Measurements from ENCODE around the gene NDE1. TPM values are rescaled to one million over a fixed set of nuclear protein-coding genes. Genes with fewer than 3 reads are reported as not detected.
"Not testable (repeated sequence)": the region's sequence is repeated elsewhere in the genome, so short reads cannot be mapped to it uniquely, and the experiment has no call there.

NDE1 gene
- polyA plus RNA-seq, 2 of the 4 experiments (the other 2 are of a cell fraction): 27.6 to 30.6 TPM

GRCh38 chr16:15654591-15654990 lies 4.5 kb downstream of the NDE1 start:
- no peak for ATAC-seq
- no peak for FAIRE-seq
- POLR2A ChIA-PET: interaction anchor here (0.7 kb wide), 1 partner anchor 12 kb away, joined by 3 read pairs; the partner anchor contains the start of gene MARF1
- WGBS (ENCODE audit: missing lambda C conversion rate): 89% methylated on average over 2 of the region's 2 CpGs
- H3K9me3 ChIP-seq: no peaks in the 10 kb centered on the region
- H3K4me1 ChIP-seq: peaks cover 20% of the 10 kb centered on the region; the same call in 2 of the 3 replicates
- CTCF ChIA-PET: no interaction called here
- no peak for TF ChIP-seq RAD21 (conservative IDR thresholded peaks at IDR 0.05 in 1 of 2, IDR thresholded peaks at IDR 0.05 in 1 of 2)
- TF ChIP-seq HES2 (IDR thresholded peaks at IDR 0.05): no peak
- no peak for TF ChIP-seq CEBPB (IDR thresholded peaks at IDR 0.05)
- TF ChIP-seq CTCF (IDR thresholded peaks at IDR 0.05): no peak
- no peak for TF ChIP-seq USF2 (IDR thresholded peaks at IDR 0.05)
- TF ChIP-seq CHD4 (IDR thresholded peaks at IDR 0.05; ENCODE audit: borderline replicate concordance): no peak
- TF ChIP-seq ATOH8 (CRISPR knock-in tag; IDR thresholded peaks at IDR 0.05; ENCODE audit: low read depth): no peak
- no peak for TF ChIP-seq ELK1 (IDR thresholded peaks at IDR 0.05; ENCODE audit: low read depth, low read length)
- no peak for TF ChIP-seq MAX (IDR thresholded peaks at IDR 0.05)
- TF ChIP-seq MAFK (IDR thresholded peaks at IDR 0.05; ENCODE audit: partially characterized antibody): no peak
- TF ChIP-seq FOSB (CRISPR knock-in tag; IDR thresholded peaks at IDR 0.05): no peak
- TF ChIP-seq JUNB (IDR thresholded peaks at IDR 0.05): no peak
- TF ChIP-seq ZFP36 (IDR thresholded peaks at IDR 0.05; ENCODE audit: borderline replicate concordance, partially characterized antibody): no peak
- TF ChIP-seq NFE2L2 (conservative IDR thresholded peaks at IDR 0.05; ENCODE audit: low read length): no peak
- TF ChIP-seq MAZ (IDR thresholded peaks at IDR 0.05; ENCODE audit: borderline replicate concordance, low read depth, low read length): no peak
- no peak for TF ChIP-seq POLR2A (IDR thresholded peaks at IDR 0.05; ENCODE audit: low read length)
- no peak for TF ChIP-seq RCOR1 (IDR thresholded peaks at IDR 0.05; ENCODE audit: low read depth, low read length)
- no peak for TF ChIP-seq CBX8 (IDR thresholded peaks at IDR 0.05)
- TF ChIP-seq NR3C1 (IDR thresholded peaks at IDR 0.05): no peak
- H3K4me2 ChIP-seq: no peak overlapping the region
- H3K27ac ChIP-seq: no peak overlapping the region
- no peak for DNase-seq (ENCODE audit: low read depth in 1 of 2, low spot score in 1 of 2)
- no peak overlapping the region for H3K4me3 ChIP-seq

- POLR2A ChIA-PET; FAIRE-seq; H3K4me2 ChIP-seq; H3K4me3 ChIP-seq; CTCF ChIA-PET; H3K9me3 ChIP-seq; H3K27ac ChIP-seq; ATAC-seq; DNase-seq (ENCODE audit: low read depth in 1 of 2, low spot score in 1 of 2): not testable (repeated sequence)
- 94% methylated on average over 4 of the region's 6 CpGs for WGBS (ENCODE audit: missing lambda C conversion rate)
- peaks cover 19% of the 10 kb centered on the region; the same call in 2 of the 3 replicates for H3K4me1 ChIP-seq
These were observed 5.5 kb downstream of the NDE1 start for GRCh38 chr16:15655561-15655960.

GRCh38 chr16:15658149-15658548 lies 8.1 kb downstream of the NDE1 start:
- Histone ChIP-seq H3K27ac (no peak overlapping the region), H3K4me3 (no peak overlapping the region), H3K4me1 (peaks cover 3% of the 10 kb centered on the region; the same call in 2 of the 3 replicates), H3K9me3 (no peaks in the 10 kb centered on the region), H3K4me2 (no peak overlapping the region)
- peak in 1 of 2 experiments; percentile 44; a peak in 2 of 6 replicates for ATAC-seq
- WGBS (ENCODE audit: missing lambda C conversion rate): 85% methylated on average over 5 of the region's 6 CpGs
- no peak for DNase-seq (ENCODE audit: low read depth in 1 of 2, low spot score in 1 of 2)
- no peak for FAIRE-seq
- CTCF ChIA-PET: interaction anchor here (0.9 to 1.8 kb wide), 4 partner anchors 14 to 45 kb away, joined by 3 to 6 read pairs (median 6); partner anchors contain the start of gene MARF1
- POLR2A ChIA-PET: no interaction called here
- TF ChIP-seq BCL3 (IDR thresholded peaks at IDR 0.05) (no peak), BHLHE40 (IDR thresholded peaks at IDR 0.05; ENCODE audit: low read depth, low read length) (no peak), ZNF302 (CRISPR knock-in tag; IDR thresholded peaks at IDR 0.05) (no peak), HOXB13 (CRISPR knock-in tag; IDR thresholded peaks at IDR 0.05; ENCODE audit: low read depth) (no peak), JUNB (IDR thresholded peaks at IDR 0.05) (no peak), RFX5 (IDR thresholded peaks at IDR 0.05) (no peak), SMC3 (IDR thresholded peaks at IDR 0.05) (no peak), CBX8 (IDR thresholded peaks at IDR 0.05) (no peak), ESRRA (IDR thresholded peaks at IDR 0.05; ENCODE audit: borderline replicate concordance, low read length) (no peak), TP53 (CRISPR knock-in tag; IDR thresholded peaks at IDR 0.05) (no peak), USF2 (IDR thresholded peaks at IDR 0.05) (no peak)

Data from A549 (cell line).